SK-N-MC (cell line): ENCODE results near the gene SLC34A3.

Experiments
- EZH2 ChIP-seq: fragments of 200-600 bp; sonication (generic); IDR thresholded peaks from one replicate; pipeline ENCODE4 v1.6.1; 2017; ENCODE audit warnings: antibody characterized with exemption
- FOXP2 ChIP-seq: optimal IDR thresholded peaks from 2 replicates; pipeline ENCODE3; 2011; ENCODE audit warnings: mild to moderate bottlenecking, moderate library complexity; ENCODE audit not compliant: insufficient read depth; ENCODE audit errors: extremely low read length, control extremely low read depth
- POLR2AphosphoS5 ChIP-seq: IDR thresholded peaks from 2 replicates; pipeline ENCODE4 v1.6.1; 2012; ENCODE audit warnings: mild to moderate bottlenecking, low read depth, low read length, borderline replicate concordance

DNA sequence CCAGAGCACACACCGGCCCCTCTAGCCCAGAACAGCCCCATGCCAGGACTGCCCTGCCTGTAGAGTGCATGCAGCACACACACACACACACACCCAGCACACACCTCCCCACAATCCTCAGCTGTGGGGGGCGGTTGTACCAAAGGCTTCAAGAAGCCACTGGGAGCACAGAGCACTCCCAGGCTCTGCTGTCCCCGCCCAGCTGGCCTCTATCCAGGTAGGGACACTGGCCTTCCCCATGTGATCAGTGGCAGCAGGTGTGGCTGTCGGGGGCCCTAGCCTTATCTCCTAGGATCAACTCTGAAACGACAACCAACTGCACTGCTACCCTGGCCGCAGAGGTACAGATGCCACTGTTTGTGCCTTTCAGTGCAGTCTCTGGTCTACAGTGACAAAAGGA is 44.3 kb upstream of the SLC34A3 start:
- TF ChIP-seq POLR2AphosphoS5 (no peak), EZH2 (no peak), FOXP2 (no peak)
